ENCODE measurements around the gene SPOCK3.

SPOCK3 gene

GRCh38 chr4:167021545-167022155 lies 212.6 kb downstream of the SPOCK3 start:
- in situ Hi-C loops (cut with MboI; ENCODE audit: low pct_unique_long_range_greater_than_20kb, low sequenced_read_pairs, unreplicated experiment), result loop anchor here (25.0 kb wide), 1 partner anchor 266 kb away; no protein-coding TSS in a partner anchor
- TF ChIP-seq CTCF (IDR thresholded peaks at IDR 0.05; ENCODE audit: extremely low read depth, insufficient read depth, missing control alignments), result peak; percentile 79
- no peak for DNase-seq (ENCODE audit: low spot score)

- in situ Hi-C loops (cut with MboI; ENCODE audit: low pct_unique_long_range_greater_than_20kb, low sequenced_read_pairs, unreplicated experiment), result loop anchor here (25.0 kb wide), 1 partner anchor 267 kb away; no protein-coding TSS in a partner anchor
- no peak for DNase-seq (ENCODE audit: low spot score)
- peak; percentile 41 for TF ChIP-seq CTCF (IDR thresholded peaks at IDR 0.05; ENCODE audit: extremely low read depth, insufficient read depth, missing control alignments)
These were observed 213.9 kb downstream of the SPOCK3 start for GRCh38 chr4:167020410-167020809.

- in situ Hi-C loops (cut with MboI; ENCODE audit: low pct_unique_long_range_greater_than_20kb, low sequenced_read_pairs, unreplicated experiment), result loop anchor here (25.0 kb wide), 1 partner anchor 272 kb away; no protein-coding TSS in a partner anchor
- no peak for TF ChIP-seq CTCF (IDR thresholded peaks at IDR 0.05; ENCODE audit: extremely low read depth, insufficient read depth, missing control alignments)
These were observed 219.3 kb downstream of the SPOCK3 start for GRCh38 chr4:167014944-167015343.

GRCh38 chr4:167003326-167003725 lies 231.0 kb downstream of the SPOCK3 start:
- no peak for DNase-seq (ENCODE audit: low spot score)
- no peak for TF ChIP-seq CTCF (IDR thresholded peaks at IDR 0.05; ENCODE audit: extremely low read depth, insufficient read depth, missing control alignments)
- in situ Hi-C loops (cut with MboI; ENCODE audit: low pct_unique_long_range_greater_than_20kb, low sequenced_read_pairs, unreplicated experiment), result loop anchor here (25.0 kb wide), 1 partner anchor 284 kb away; no protein-coding TSS in a partner anchor

More at GRCh38 chr4:167014944-167015343, 219.3 kb downstream of the SPOCK3 start:
- DNase-seq (ENCODE audit: low spot score), result no peak

- in situ Hi-C loops (cut with MboI; ENCODE audit: low pct_unique_long_range_greater_than_20kb, low sequenced_read_pairs, unreplicated experiment), result loop anchor here (25.0 kb wide), 1 partner anchor 287 kb away; no protein-coding TSS in a partner anchor
- DNase-seq (ENCODE audit: low spot score), result no peak
- TF ChIP-seq CTCF (IDR thresholded peaks at IDR 0.05; ENCODE audit: extremely low read depth, insufficient read depth, missing control alignments), result no peak
These were observed 234.0 kb downstream of the SPOCK3 start for GRCh38 chr4:167000141-167000852.

- in situ Hi-C loops (cut with MboI; ENCODE audit: low pct_unique_long_range_greater_than_20kb, low sequenced_read_pairs, unreplicated experiment), result no loop called here
- TF ChIP-seq CTCF (IDR thresholded peaks at IDR 0.05; ENCODE audit: extremely low read depth, insufficient read depth, missing control alignments), result no peak
These were observed 238.1 kb downstream of the SPOCK3 start for GRCh38 chr4:166996216-166996615.

More at GRCh38 chr4:166996216-166996615, 238.1 kb downstream of the SPOCK3 start:
- DNase-seq (ENCODE audit: low spot score), result no peak
